Activated CD4-positive, alpha-beta T cell treated with anti-CD3 and anti-CD28 coated beads, Interleukin-2, amount 50 U/mL, for 16 hours (primary cell): Measurements from ENCODE around the gene FKBP11.
A peak's percentile ranks its signal among the peaks of the same experiment; 100 is the strongest.
"Not testable (repeated sequence)": the region's sequence is repeated elsewhere in the genome, so short reads cannot be mapped to it uniquely, and the experiment has no call there.

Experiments used
- DNase-seq: peaks from one replicate; pipeline ENCODE4 v3.0.0-alpha.2; 2020

FKBP11 gene

GRCh38 chr12:48954841-48955501 lies 29.7 kb upstream of the FKBP11 start:
- DNase-seq, result no peak

- DNase-seq, result no peak
Measured at GRCh38 chr12:48954061-48954460, 28.8 kb upstream of the FKBP11 start.

- DNase-seq, result no peak
Measured at GRCh38 chr12:48952691-48953090, 27.4 kb upstream of the FKBP11 start.

- DNase-seq, result no peak
Measured at GRCh38 chr12:48947727-48948126, 22.4 kb upstream of the FKBP11 start.

- no peak for DNase-seq
Measured at GRCh38 chr12:48946943-48947342, 21.7 kb upstream of the FKBP11 start.

GRCh38 chr12:48946205-48946604 lies 20.9 kb upstream of the FKBP11 start:
- DNase-seq, result no peak

- no peak for DNase-seq
Measured at GRCh38 chr12:48943221-48943620, 17.9 kb upstream of the FKBP11 start.

- no peak for DNase-seq
Measured at GRCh38 chr12:48940181-48940580, 14.9 kb upstream of the FKBP11 start.

GRCh38 chr12:48938805-48939204 lies 13.5 kb upstream of the FKBP11 start:
- DNase-seq, result no peak

- no peak for DNase-seq
Measured at GRCh38 chr12:48937170-48937569, 11.9 kb upstream of the FKBP11 start.

- peak; percentile 74 for DNase-seq
Measured at GRCh38 chr12:48936379-48936979, 11.2 kb upstream of the FKBP11 start.

- no peak for DNase-seq
Measured at GRCh38 chr12:48934312-48934706, 9.0 kb upstream of the FKBP11 start.

GRCh38 chr12:48933664-48934311 lies 8.5 kb upstream of the FKBP11 start:
- peak; percentile 27 for DNase-seq

- no peak for DNase-seq
Measured at GRCh38 chr12:48932878-48933277, 7.6 kb upstream of the FKBP11 start.

GRCh38 chr12:48930475-48930874 lies 5.2 kb upstream of the FKBP11 start:
- no peak for DNase-seq

GRCh38 chr12:48929551-48929950 lies 4.3 kb upstream of the FKBP11 start:
- DNase-seq, result no peak

GRCh38 chr12:48927261-48927660 lies 2.0 kb upstream of the FKBP11 start:
- DNase-seq, result no peak

GRCh38 chr12:48924617-48925303 lies 532 bp downstream of the FKBP11 start:
- DNase-seq, result peak; percentile 73

- no peak for DNase-seq
Measured at GRCh38 chr12:48923117-48923516, 2.2 kb downstream of the FKBP11 start.

GRCh38 chr12:48917857-48918537 lies 7.3 kb downstream of the FKBP11 start:
- DNase-seq, result no peak

- DNase-seq, result no peak
Measured at GRCh38 chr12:48910196-48910595, 15.1 kb downstream of the FKBP11 start.

- not testable (repeated sequence) for DNase-seq
Measured at GRCh38 chr12:48909698-48910097, 15.6 kb downstream of the FKBP11 start.

GRCh38 chr12:48907245-48907644 lies 18.0 kb downstream of the FKBP11 start:
- DNase-seq, result no peak
